ENCODE data around the gene OAS3. TPM values are rescaled to one million over a fixed set of nuclear protein-coding genes. Genes with fewer than 3 reads are reported as not detected.

Gene OAS3
- total and polyA plus RNA-seq, 2 experiments from 2014 or later, result 0.22 to 0.35 TPM

- Histone ChIP-seq H3K4me3 (no peak overlapping the region), H3K4me2 (ENCODE audit: unreplicated experiment) (no peak overlapping the region), H3K9me3 (ENCODE audit: low read depth) (no peaks in the 10 kb centered on the region), H2AFZ (no peak overlapping the region), H3K27ac (no peak overlapping the region), H3K4me1 (ENCODE audit: insufficient read depth) (no peaks in the 10 kb centered on the region), H3K9ac (no peak overlapping the region), H3F3A (ENCODE audit: insufficient read depth) (no peaks in the 10 kb centered on the region), H3K27me3 (replicated peaks; ENCODE audit: insufficient read depth) (no peaks in the 10 kb centered on the region; the same call in 1 of the 2 replicates), H3K9me2 (ENCODE audit: insufficient read depth) (no peaks in the 10 kb centered on the region), H3K36me3 (ENCODE audit: low read depth) (no peaks in the 10 kb centered on the region), H3K79me2 (ENCODE audit: insufficient read depth) (no peaks in the 10 kb centered on the region), H4K20me1 (ENCODE audit: insufficient read depth) (no peaks in the 10 kb centered on the region)
- no peak for DNase-seq
- in situ Hi-C loops (cut with MboI), result no loop called here
- no peak for TF ChIP-seq EZH2phosphoT487 (IDR thresholded peaks at IDR 0.05; ENCODE audit: insufficient read depth, low read depth)
- no peak for TF ChIP-seq EZH2 (IDR thresholded peaks at IDR 0.05; ENCODE audit: insufficient read depth, poor library complexity, severe bottlenecking)
Measured at GRCh38 chr12:112894128-112894527, 44.1 kb upstream of the OAS3 start.

GRCh38 chr12:112898380-112898779 lies 39.9 kb upstream of the OAS3 start:
- Histone ChIP-seq H3K9me2 (ENCODE audit: insufficient read depth) (no peaks in the 10 kb centered on the region), H3K27ac (no peak overlapping the region), H3K27me3 (replicated peaks; ENCODE audit: insufficient read depth) (no peaks in the 10 kb centered on the region; the same call in 1 of the 2 replicates), H2AFZ (no peak overlapping the region), H3K79me2 (ENCODE audit: insufficient read depth) (no peaks in the 10 kb centered on the region), H3K4me2 (ENCODE audit: unreplicated experiment) (no peak overlapping the region), H3K9ac (no peak overlapping the region), H3K4me1 (ENCODE audit: insufficient read depth) (no peaks in the 10 kb centered on the region), H3K4me3 (no peak overlapping the region), H3F3A (ENCODE audit: insufficient read depth) (no peaks in the 10 kb centered on the region), H4K20me1 (ENCODE audit: insufficient read depth) (no peaks in the 10 kb centered on the region), H3K9me3 (ENCODE audit: low read depth) (no peaks in the 10 kb centered on the region), H3K36me3 (ENCODE audit: low read depth) (no peaks in the 10 kb centered on the region)
- no peak for TF ChIP-seq EZH2phosphoT487 (IDR thresholded peaks at IDR 0.05; ENCODE audit: insufficient read depth, low read depth)
- TF ChIP-seq EZH2 (IDR thresholded peaks at IDR 0.05; ENCODE audit: insufficient read depth, poor library complexity, severe bottlenecking), result no peak
- no peak for DNase-seq
- WGBS, 2 experiments (ENCODE audit: low coverage in 1 of 2, low lambda C conversion rate in 2 of 2, missing lambda C conversion rate in 2 of 2), result 55 to 66% methylated on average over 6 of the region's 6 CpGs
- in situ Hi-C loops (cut with MboI), result no loop called here

GRCh38 chr12:112900298-112901145 lies 37.8 kb upstream of the OAS3 start:
- peaks cover 17% of the 10 kb centered on the region; the same call in 1 of the 2 replicates for H3K4me1 ChIP-seq (ENCODE audit: insufficient read depth)
- TF ChIP-seq EZH2phosphoT487 (IDR thresholded peaks at IDR 0.05; ENCODE audit: insufficient read depth, low read depth) (no peak), EZH2 (IDR thresholded peaks at IDR 0.05; ENCODE audit: insufficient read depth, poor library complexity, severe bottlenecking) (no peak)
- H3K4me3 ChIP-seq, result no peak overlapping the region
- WGBS, 2 experiments (ENCODE audit: low coverage in 1 of 2, low lambda C conversion rate in 2 of 2, missing lambda C conversion rate in 2 of 2), result 70 to 71% methylated on average over 11 of the region's 11 CpGs
- H4K20me1 ChIP-seq (ENCODE audit: insufficient read depth), result no peaks in the 10 kb centered on the region
- in situ Hi-C loops (cut with MboI), result no loop called here
- no peak overlapping the region for H3K9ac ChIP-seq
- no peak overlapping the region for H3K27ac ChIP-seq
- no peaks in the 10 kb centered on the region for H3K79me2 ChIP-seq (ENCODE audit: insufficient read depth)
- peaks cover 11% of the 10 kb centered on the region; the same call in 1 of the 2 replicates for H3F3A ChIP-seq (ENCODE audit: insufficient read depth)
- H3K9me3 ChIP-seq (ENCODE audit: low read depth), result no peaks in the 10 kb centered on the region
- no peaks in the 10 kb centered on the region; the same call in 1 of the 2 replicates for H3K27me3 ChIP-seq (replicated peaks; ENCODE audit: insufficient read depth)
- no peak overlapping the region for H2AFZ ChIP-seq
- peak; percentile 48 for DNase-seq
- no peaks in the 10 kb centered on the region for H3K36me3 ChIP-seq (ENCODE audit: low read depth)
- no peak overlapping the region for H3K4me2 ChIP-seq (ENCODE audit: unreplicated experiment)
- no peaks in the 10 kb centered on the region for H3K9me2 ChIP-seq (ENCODE audit: insufficient read depth)

GRCh38 chr12:112901271-112901670 lies 37.0 kb upstream of the OAS3 start:
- Histone ChIP-seq H3K79me2 (ENCODE audit: insufficient read depth) (no peaks in the 10 kb centered on the region), H3K27ac (no peak overlapping the region), H3K9ac (no peak overlapping the region), H3K4me1 (ENCODE audit: insufficient read depth) (peaks cover 18% of the 10 kb centered on the region; the same call in 1 of the 2 replicates), H3K9me2 (ENCODE audit: insufficient read depth) (no peaks in the 10 kb centered on the region), H4K20me1 (ENCODE audit: insufficient read depth) (no peaks in the 10 kb centered on the region), H3K36me3 (ENCODE audit: low read depth) (no peaks in the 10 kb centered on the region), H3K4me2 (ENCODE audit: unreplicated experiment) (no peak overlapping the region), H3F3A (ENCODE audit: insufficient read depth) (peaks cover 11% of the 10 kb centered on the region; the same call in 1 of the 2 replicates), H3K27me3 (replicated peaks; ENCODE audit: insufficient read depth) (no peaks in the 10 kb centered on the region; the same call in 1 of the 2 replicates), H3K9me3 (ENCODE audit: low read depth) (no peaks in the 10 kb centered on the region), H2AFZ (no peak overlapping the region), H3K4me3 (no peak overlapping the region)
- in situ Hi-C loops (cut with MboI), result no loop called here
- TF ChIP-seq EZH2 (IDR thresholded peaks at IDR 0.05; ENCODE audit: insufficient read depth, poor library complexity, severe bottlenecking), result no peak
- no peak for TF ChIP-seq EZH2phosphoT487 (IDR thresholded peaks at IDR 0.05; ENCODE audit: insufficient read depth, low read depth)
- DNase-seq, result no peak
- 80 to 82% methylated on average over 2 of the region's 2 CpGs for WGBS, 2 experiments (ENCODE audit: low coverage in 1 of 2, low lambda C conversion rate in 2 of 2, missing lambda C conversion rate in 2 of 2)

All from GM23248 (cell line).